T-cell (primary cell): Measurements from ENCODE around the gene PPP3CA. TPM values are rescaled to one million over a fixed set of nuclear protein-coding genes. Genes with fewer than 3 reads are reported as not detected.

Source experiments
- ATAC-seq, 4 experiments: fragments of 200-7000 bp in 3 of 4; fragments of 150-1000 bp in 1 of 4; cut with Tn5 transposase; replicated peaks in 1 of 4; 1 replicate in 3 of 4; 2 replicates in 1 of 4; pipeline ENCODE4 v1.10.0; 2021; ENCODE audit warnings: moderate library complexity in 3 of 4, mild to moderate bottlenecking in 2 of 4, moderate number of reproducible peaks in 1 of 4
- CTCF ChIA-PET, 2 donors: fragments of 300-600 bp; sonication (Branson Sonifier 250); formaldehyde crosslinking; loops; one replicate each; lab custom pipeline; 2022; ENCODE audit warnings: antibody characterized with exemption in 2 of 2; lab: Charles Lee
- POLR2A ChIA-PET, 2 donors: fragments of 300-600 bp; sonication (Branson Sonifier 250); formaldehyde crosslinking; loops; one replicate each; lab custom pipeline; 2022; ENCODE audit warnings: antibody characterized with exemption in 2 of 2; lab: Charles Lee
- DNase-seq, 35 experiments: peaks; one replicate each; pipeline versions ENCODE4 v3.0.0 to v3.0.0-alpha.2; 2013 to 2023
- H3K27ac ChIP-seq: one replicate; pipeline ENCODE4 v1.5.1; 2013; ENCODE audit warnings: low read length
- H3K27me3 ChIP-seq, 2 experiments: replicated peaks in 1 of 2; 1 replicate in 1 of 2; 2 replicates in 1 of 2; pipeline versions ENCODE4 v1.6.1 to v1.7.0; 2013; ENCODE audit warnings: low read length in 1 of 2, mixed read lengths in 1 of 2; ENCODE audit not compliant: control insufficient read depth in 2 of 2, insufficient read depth in 2 of 2; ENCODE audit errors: extremely low read depth in 1 of 2
- H3K36me3 ChIP-seq, 2 donors: 1 replicate in 1 of 2; 2 replicates in 1 of 2; pipeline versions ENCODE4 v1.6.1 to v1.7.0; 2013; ENCODE audit warnings: low read length in 1 of 2; ENCODE audit not compliant: control insufficient read depth in 2 of 2, insufficient read depth in 1 of 2; ENCODE audit errors: extremely low read depth in 1 of 2
- H3K4me1 ChIP-seq, 2 experiments: 1 replicate in 1 of 2; 2 replicates in 1 of 2; pipeline versions ENCODE4 v1.6.1 to v1.7.0; 2013; ENCODE audit warnings: low read length in 2 of 2, mixed read lengths in 1 of 2; ENCODE audit not compliant: insufficient read depth in 2 of 2, control insufficient read depth in 1 of 2; ENCODE audit errors: extremely low read depth in 1 of 2
- H3K4me3 ChIP-seq, 2 donors: 1 replicate in 1 of 2; 2 replicates in 1 of 2; pipeline versions ENCODE4 v1.5.1 to v1.7.0; 2013; ENCODE audit warnings: mild to moderate bottlenecking in 2 of 2, low read length in 1 of 2, moderate library complexity in 1 of 2; ENCODE audit not compliant: control insufficient read depth in 1 of 2; ENCODE audit errors: extremely low read depth in 1 of 2
- H3K9me3 ChIP-seq: 2 replicates; pipeline ENCODE4 v1.7.0; 2013
- H3K27ac Mint-ChIP-seq, 2 donors: one replicate each; pipeline ENCODE4 v1.8.0; 2020 to 2021; ENCODE audit warnings: mild to moderate bottlenecking in 2 of 2, mixed read lengths in 2 of 2
- H3K27me3 Mint-ChIP-seq, 2 donors: one replicate each; pipeline ENCODE4 v1.8.0; 2021 to 2022; ENCODE audit warnings: mixed read lengths in 2 of 2
- H3K36me3 Mint-ChIP-seq: one replicate; pipeline ENCODE4 v1.8.0; 2021; ENCODE audit warnings: mixed read lengths
- H3K4me1 Mint-ChIP-seq, 3 donors: one replicate each; pipeline ENCODE4 v1.8.0; 2020 to 2022; ENCODE audit warnings: mixed read lengths in 3 of 3, mild to moderate bottlenecking in 1 of 3
- H3K4me3 Mint-ChIP-seq, 3 donors: one replicate each; pipeline ENCODE4 v1.8.0; 2020 to 2022; ENCODE audit warnings: mild to moderate bottlenecking in 3 of 3, mixed read lengths in 3 of 3, moderate library complexity in 3 of 3
- H3K9me3 Mint-ChIP-seq, 3 donors: one replicate each; pipeline ENCODE4 v1.8.0; 2020 to 2022; ENCODE audit warnings: mixed read lengths in 3 of 3
- WGBS: methylation state at CpG from one replicate; pipeline ENCODE4 v1.1.5; 2013; ENCODE audit warnings: missing lambda C conversion rate; ENCODE audit not compliant: insufficient coverage; 5-methylcytosine and 5-hydroxymethylcytosine counted together
- total RNA-seq, 35 experiments: library from RNA in 6 of 35; stranded (reverse) in 6 of 35; fragments of 120-200 nt in 1 of 35; gene quantifications; one replicate each; pipeline versions ENCODE4 v1.2.1 to v1.2.4 and lab custom pipeline; 2013 to 2026

PPP3CA gene
- total RNA-seq (10 to 100 TPM; 28.2 to 35.7 (median 33.5) TPM), total RNA-seq (lab: John Stamatoyannopoulos, UW) (14.6 to 86.5 (median 52.0) reads per million in 29 experiments)
- 27.0 TPM for total RNA-seq (2013)

DNA sequence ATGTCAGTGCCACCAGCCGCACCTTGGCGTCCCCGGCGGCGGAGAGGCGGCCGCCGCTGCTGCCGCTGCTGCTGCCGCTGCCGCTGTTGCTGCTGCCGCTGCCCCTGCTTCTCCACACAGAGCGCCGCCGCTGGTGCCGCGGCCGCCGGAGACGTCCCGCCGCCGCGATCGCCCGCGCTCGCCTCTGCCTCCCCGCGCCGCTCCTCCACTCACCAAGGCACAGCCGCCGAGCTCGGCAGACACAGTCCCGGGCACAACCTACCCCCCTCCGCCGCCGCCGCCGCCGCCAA is at the start of gene PPP3CA:
PPP3CA (minus strand) TSS at position 260 of the 290 bp plus-strand sequence.
- no peaks in the 10 kb centered on the region for H3K9me3 ChIP-seq
- Mint-ChIP-seq H3K9me3 (no peaks in the 10 kb centered on the region), H3K27ac (peak within 1 kb of the TSS; percentile 89 to 96), H3K36me3 (no peaks in the 10 kb centered on the region), H3K4me3 (peak within 1 kb of the TSS; percentile 92 to 98 (median 95)), H3K27me3 (peaks cover 5 to 18% of the 10 kb centered on the region in 2 donors), H3K4me1 (peaks cover 35 to 47% (median 42%) of the 10 kb centered on the region in 3 donors)
- peaks cover 6 to 17% of the 10 kb centered on the region in 2 experiments for H3K4me1 ChIP-seq
- no peaks in the 10 kb centered on the region for H3K36me3 ChIP-seq
- H3K27ac ChIP-seq = peak within 1 kb of the TSS; percentile 80
- H3K4me3 ChIP-seq = peak within 1 kb of the TSS; percentile 77 to 95
- DNase-seq (peak in 1 of 35 experiments; percentile 73), ATAC-seq (peak in 3 of 4 experiments; percentile 32 to 40 (median 37))
- POLR2A ChIA-PET = interaction anchor here in 1 of 2 donors (0.6 to 1.2 kb wide), 4 partner anchors 31 to 123 kb away, joined by 3 to 5 read pairs (median 4); no protein-coding TSS in a partner anchor
- CTCF ChIA-PET = interaction anchor here in 1 of 2 donors (1.9 kb wide), 1 partner anchor 20 kb away, joined by 7 read pairs; no protein-coding TSS in a partner anchor
- WGBS = 0% methylated on average over 39 of the region's 41 CpGs
- peaks cover 0 to 8% of the 10 kb centered on the region in 2 experiments for H3K27me3 ChIP-seq

DNA sequence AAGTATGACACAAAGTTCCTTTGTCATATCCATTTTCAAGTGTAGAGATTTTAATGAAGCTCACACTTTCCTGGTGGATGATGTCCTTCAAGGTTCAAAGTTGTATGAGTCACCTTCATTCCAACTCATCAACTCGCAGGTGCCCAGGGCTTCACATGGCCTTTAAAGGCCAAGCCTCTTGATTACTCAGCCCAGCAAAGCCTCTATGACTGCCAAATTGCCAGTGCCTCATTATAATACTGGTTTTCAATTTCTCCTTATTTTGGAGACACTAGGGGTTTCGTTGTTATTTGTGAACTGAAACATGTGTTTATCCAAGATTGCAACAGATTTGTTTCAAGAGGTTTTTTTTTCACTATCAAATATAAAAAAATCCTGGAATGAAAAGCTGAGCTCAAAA is 45.9 kb upstream of the PPP3CA start:
- DNase-seq = no peak
- Histone ChIP-seq H3K27ac (no peak overlapping the region), H3K36me3 (no peaks in the 10 kb centered on the region), H3K9me3 (no peaks in the 10 kb centered on the region), H3K4me1 (no peaks in the 10 kb centered on the region), H3K4me3 (no peak overlapping the region), H3K27me3 (no peaks in the 10 kb centered on the region)
- no peak overlapping the region for H3K4me3 Mint-ChIP-seq
- no peaks in the 10 kb centered on the region for H3K36me3 Mint-ChIP-seq
- peaks cover 0 to 6% (median 0%) of the 10 kb centered on the region in 3 donors for H3K9me3 Mint-ChIP-seq
- ChIA-PET CTCF (no interaction called here), POLR2A (interaction anchor here in 1 of 2 donors (0.6 kb wide), 2 partner anchors 20 to 1499 kb away, joined by 3 read pairs; partner anchors contain the start of gene LAMTOR3)
- no peak for ATAC-seq
- H3K27ac Mint-ChIP-seq = no peak overlapping the region
- no CpG with 5 or more reads among the region's 2 CpGs for WGBS
- H3K27me3 Mint-ChIP-seq = peaks cover 11 to 15% of the 10 kb centered on the region in 2 donors
- H3K4me1 Mint-ChIP-seq = no peaks in the 10 kb centered on the region

DNA sequence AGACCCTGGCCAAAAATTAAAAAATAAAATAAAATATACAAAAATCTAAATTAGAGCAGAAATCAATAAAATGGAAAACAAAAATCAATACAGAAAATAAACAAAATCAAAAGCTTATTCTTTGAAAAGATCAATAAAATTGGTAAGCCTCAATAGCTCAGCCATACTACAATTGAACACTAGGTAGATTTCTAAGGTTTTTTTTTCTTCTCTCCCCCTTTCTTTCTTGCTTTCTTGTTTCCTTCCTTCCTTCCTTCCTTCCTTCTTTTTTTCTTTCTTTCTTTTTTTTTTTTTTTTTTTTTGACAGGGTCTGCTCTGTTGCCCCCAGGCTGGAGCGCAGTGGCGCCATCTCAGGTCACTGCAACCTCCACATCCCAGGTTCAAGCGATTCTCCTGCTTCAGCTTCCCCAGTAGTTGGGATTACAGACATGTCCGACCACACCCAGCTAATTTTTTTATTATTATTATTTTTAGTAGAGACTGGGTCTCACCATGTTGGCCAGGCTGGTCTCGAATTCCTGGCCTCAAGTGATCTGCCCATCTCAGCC is 23.4 kb upstream of the PPP3CA start:
- Mint-ChIP-seq H3K4me1 (no peaks in the 10 kb centered on the region), H3K36me3 (no peaks in the 10 kb centered on the region)
- CTCF ChIA-PET = interaction anchor here (0.6 to 0.7 kb wide), 4 partner anchors 50 to 187 kb away, joined by 3 to 7 read pairs (median 5); no protein-coding TSS in a partner anchor

GRCh38 chr4:101367201-101367600 is 19.9 kb upstream of the PPP3CA start:
- DNase-seq (no peak), ATAC-seq (no peak)
- Mint-ChIP-seq H3K4me3 (no peak overlapping the region), H3K9me3 (peaks cover 0 to 5% (median 4%) of the 10 kb centered on the region in 3 donors), H3K36me3 (no peaks in the 10 kb centered on the region), H3K27me3 (peaks cover 19 to 21% of the 10 kb centered on the region in 2 donors), H3K27ac (no peak overlapping the region), H3K4me1 (no peaks in the 10 kb centered on the region)
- Histone ChIP-seq H3K36me3 (no peaks in the 10 kb centered on the region), H3K27me3 (no peaks in the 10 kb centered on the region), H3K4me1 (no peaks in the 10 kb centered on the region), H3K27ac (no peak overlapping the region), H3K9me3 (no peaks in the 10 kb centered on the region), H3K4me3 (no peak overlapping the region)
- WGBS = no CpG with 5 or more reads among the region's 1 CpG
- POLR2A ChIA-PET = no interaction called here
- CTCF ChIA-PET = interaction anchor here in 1 of 2 donors (0.6 kb wide), 1 partner anchor 21 kb away, joined by 3 read pairs; no protein-coding TSS in a partner anchor

More for the DNA sequence above, 23.4 kb upstream of the PPP3CA start:
- ATAC-seq = no peak
- Mint-ChIP-seq H3K27ac (no peak overlapping the region), H3K9me3 (no peaks in the 10 kb centered on the region), H3K27me3 (peaks cover 13 to 22% of the 10 kb centered on the region in 2 donors), H3K4me3 (no peak overlapping the region)
- H3K9me3 ChIP-seq = no peaks in the 10 kb centered on the region
- no peak overlapping the region for H3K27ac ChIP-seq
- WGBS = 50% methylated on average over 1 of the region's 5 CpGs
- H3K4me3 ChIP-seq = no peak overlapping the region
- no peaks in the 10 kb centered on the region for H3K36me3 ChIP-seq
- no peaks in the 10 kb centered on the region for H3K27me3 ChIP-seq
- POLR2A ChIA-PET = no interaction called here
- no peak for DNase-seq
- no peaks in the 10 kb centered on the region for H3K4me1 ChIP-seq

GRCh38 chr4:101366331-101366730 is 19.0 kb upstream of the PPP3CA start:
- H3K9me3 ChIP-seq = no peaks in the 10 kb centered on the region
- H3K27me3 Mint-ChIP-seq = peaks cover 13 to 19% of the 10 kb centered on the region in 2 donors
- ChIA-PET POLR2A (interaction anchor here in 1 of 2 donors (0.6 kb wide), 2 partner anchors 1172 to 1309 kb away, joined by 6 to 7 read pairs; no protein-coding TSS in a partner anchor), CTCF (interaction anchor here in 1 of 2 donors (0.6 kb wide), 2 partner anchors 20 to 987 kb away, joined by 3 read pairs; no protein-coding TSS in a partner anchor)
- H3K36me3 Mint-ChIP-seq = no peaks in the 10 kb centered on the region
- DNase-seq (no peak), ATAC-seq (no peak)
- no peaks in the 10 kb centered on the region for H3K4me1 ChIP-seq
- no peak overlapping the region for H3K4me3 Mint-ChIP-seq
- no peaks in the 10 kb centered on the region for H3K4me1 Mint-ChIP-seq
- peaks cover 0 to 5% (median 4%) of the 10 kb centered on the region in 3 donors for H3K9me3 Mint-ChIP-seq
- no peaks in the 10 kb centered on the region for H3K36me3 ChIP-seq
- H3K27me3 ChIP-seq = no peaks in the 10 kb centered on the region
- H3K27ac Mint-ChIP-seq = no peak overlapping the region
- H3K27ac ChIP-seq = no peak overlapping the region
- no peak overlapping the region for H3K4me3 ChIP-seq

DNA sequence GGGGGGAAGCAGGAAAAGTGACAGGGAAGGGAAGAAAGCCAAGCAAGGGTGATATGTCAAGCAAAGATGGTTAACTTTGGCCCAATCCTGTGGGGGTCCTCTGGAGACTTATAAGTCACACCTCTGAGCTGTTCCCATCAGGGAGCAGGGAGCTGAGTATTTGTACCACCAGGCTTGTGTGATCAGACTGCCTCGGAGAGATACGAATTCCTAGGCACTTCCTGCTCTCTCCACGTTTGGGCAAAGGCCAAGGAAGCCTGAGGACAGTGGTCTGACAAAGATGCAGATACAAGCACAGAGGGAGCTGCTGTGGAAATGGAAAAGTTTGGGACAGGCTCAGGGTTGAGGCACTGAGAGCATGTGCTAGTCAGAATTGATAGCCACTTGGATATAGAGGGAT is 10.4 kb upstream of the PPP3CA start:
- DNase-seq = no peak
- H3K36me3 Mint-ChIP-seq = no peaks in the 10 kb centered on the region

More for the DNA sequence above, 10.4 kb upstream of the PPP3CA start:
- WGBS = 81% methylated on average over 3 of the region's 3 CpGs
- Mint-ChIP-seq H3K27ac (no peak overlapping the region), H3K4me1 (no peaks in the 10 kb centered on the region), H3K27me3 (peaks cover 6 to 24% of the 10 kb centered on the region in 2 donors), H3K4me3 (no peak overlapping the region), H3K9me3 (no peaks in the 10 kb centered on the region)
- Histone ChIP-seq H3K9me3 (no peaks in the 10 kb centered on the region), H3K27me3 (peaks cover 0 to 3% of the 10 kb centered on the region in 2 experiments), H3K4me1 (no peaks in the 10 kb centered on the region), H3K27ac (no peak overlapping the region), H3K36me3 (no peaks in the 10 kb centered on the region), H3K4me3 (no peak overlapping the region)
- ChIA-PET CTCF (no interaction called here), POLR2A (no interaction called here)
- no peak for ATAC-seq
